GM18508 (cell line): ENCODE results near the gene BCL2.

ENCODE experiments used
- ATAC-seq: cut with Tn5 transposase; IDR thresholded peaks from one replicate; pipeline ENCODE4 v1.9.1; 2021; ENCODE audit warnings: moderate number of reproducible peaks; ENCODE audit not compliant: insufficient read depth, unreplicated experiment

BCL2 gene

DNA sequence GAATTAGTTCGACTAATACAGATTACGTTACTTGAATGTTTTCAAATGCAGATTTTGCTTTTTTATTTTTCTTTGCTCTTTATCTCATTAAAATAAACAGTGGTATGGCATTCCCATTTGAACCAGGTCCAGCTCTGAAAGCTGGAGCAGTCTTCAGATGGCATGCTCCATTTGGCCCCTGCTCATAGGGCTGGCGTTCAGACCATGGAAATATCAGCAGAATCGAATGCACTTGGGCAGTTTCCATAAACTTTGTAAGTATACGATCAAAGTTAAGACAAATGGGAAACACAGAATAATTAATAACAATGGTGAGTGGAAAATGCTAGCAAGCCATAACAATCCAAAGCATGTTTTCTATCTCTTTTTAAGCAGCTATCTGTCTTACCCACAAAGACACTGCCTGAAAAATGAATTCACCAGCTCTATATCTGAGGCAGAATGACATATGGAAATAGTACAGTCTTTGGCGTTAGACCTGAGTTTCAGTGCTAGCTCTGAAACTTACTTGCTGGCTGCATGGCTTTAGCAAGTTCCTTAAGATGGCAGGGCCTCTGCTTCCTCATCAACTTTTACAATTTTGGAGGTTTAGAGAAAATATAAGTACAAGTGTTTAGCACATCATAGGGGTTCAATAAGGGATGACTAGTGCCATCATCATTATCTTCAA, 131.6 kb downstream of the BCL2 start:
- no peak for ATAC-seq

- no peak for ATAC-seq
Observed at GRCh38 chr18:63187223-63187574, 132.4 kb downstream of the BCL2 start.

DNA sequence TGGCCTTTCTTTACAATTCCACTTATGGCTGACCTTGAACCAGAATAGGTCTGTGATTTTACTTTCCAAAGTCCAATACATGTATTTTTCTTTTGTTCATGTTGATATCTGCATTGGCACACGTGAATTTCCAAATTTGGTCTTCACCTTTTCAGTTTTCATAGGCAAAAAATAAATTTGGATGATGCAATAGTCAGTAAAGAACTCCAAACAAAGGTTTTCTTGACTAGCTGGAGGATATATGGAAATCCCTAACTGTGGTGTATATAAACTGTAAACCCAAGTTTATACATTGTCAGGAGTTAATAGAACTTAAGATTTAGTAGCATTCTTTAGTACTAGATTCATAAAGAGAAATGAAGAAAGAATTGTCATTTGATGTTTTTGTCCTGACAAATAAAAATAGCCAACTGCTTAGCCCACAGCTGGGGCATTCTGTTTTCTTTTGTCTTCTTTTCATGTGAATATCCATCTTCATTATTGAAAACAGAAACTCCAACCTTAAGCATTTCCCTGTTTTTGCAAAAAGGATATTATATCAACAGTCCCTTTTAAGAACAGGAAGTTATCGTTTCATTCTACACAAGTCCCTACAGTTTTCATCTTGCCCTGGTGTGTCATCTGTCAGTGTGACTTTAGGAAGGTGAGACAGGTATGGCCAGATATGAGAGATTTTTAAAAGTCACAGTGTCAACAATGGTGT, 132.9 kb downstream of the BCL2 start:
- no peak for ATAC-seq

DNA sequence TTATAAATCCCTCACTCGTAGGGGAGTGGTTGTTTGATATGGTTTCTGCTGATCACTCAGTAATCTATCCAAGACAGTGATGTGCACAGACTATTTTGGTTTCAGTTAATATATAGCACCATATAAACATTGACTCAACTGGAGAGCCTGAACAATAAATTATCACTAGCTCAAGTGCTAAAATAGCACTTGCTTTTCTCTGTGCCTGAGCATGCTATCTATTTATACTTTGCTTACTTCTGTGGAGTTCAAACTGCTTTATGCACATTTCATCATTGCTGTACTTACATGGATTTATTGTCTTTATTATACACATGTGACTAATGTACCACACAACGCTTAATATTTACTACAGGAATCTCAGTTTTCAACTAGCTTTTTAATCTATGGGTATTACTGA, 133.6 kb downstream of the BCL2 start:
- no peak for ATAC-seq

- ATAC-seq: no peak
Observed at GRCh38 chr18:63183952-63184770, 135.4 kb downstream of the BCL2 start.

DNA sequence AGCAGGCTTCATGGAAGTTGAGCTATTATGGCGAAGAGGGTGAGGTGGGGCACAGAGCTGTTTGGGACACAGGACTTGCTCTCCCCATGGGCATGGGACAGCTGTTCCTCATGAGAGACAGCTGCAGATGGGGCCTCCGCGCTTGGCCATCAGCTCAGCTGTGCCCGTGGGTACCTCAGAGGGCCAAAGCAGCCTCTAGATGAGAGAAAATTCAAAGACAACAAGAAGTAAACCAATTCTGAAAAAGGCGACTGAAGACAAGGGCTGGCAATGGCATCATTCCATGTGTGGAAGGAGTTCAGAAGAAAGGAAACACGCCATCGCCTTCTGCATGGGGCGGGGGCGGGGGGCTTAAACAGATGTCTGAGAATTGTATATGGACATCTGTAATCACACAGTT, 136.2 kb downstream of the BCL2 start:
- no peak for ATAC-seq

DNA sequence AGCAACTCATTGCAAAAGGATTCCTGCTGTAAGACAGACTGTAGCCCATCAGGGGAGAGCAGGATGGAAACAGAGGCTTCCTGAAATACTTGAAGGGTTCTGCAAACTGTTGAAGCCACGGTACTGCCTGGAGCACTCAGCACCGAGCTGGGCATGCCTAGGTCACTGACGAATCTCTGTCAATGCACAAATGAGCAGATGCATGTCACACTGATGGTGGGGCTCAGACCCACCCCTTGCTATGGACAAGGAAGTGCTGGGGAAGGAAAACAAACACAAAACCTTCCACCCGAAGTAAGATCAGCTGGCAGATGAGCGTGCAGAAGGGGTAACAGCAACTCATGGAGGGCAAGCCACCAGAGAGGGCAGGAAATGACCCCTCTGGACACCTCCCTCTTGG, 136.7 kb downstream of the BCL2 start:
- ATAC-seq: no peak

- ATAC-seq: no peak
Observed at GRCh38 chr18:63182310-63182772, 137.2 kb downstream of the BCL2 start.

GRCh38 chr18:63181706-63182309, 137.8 kb downstream of the BCL2 start:
- no peak for ATAC-seq

- peak; percentile 49 for ATAC-seq
Observed at GRCh38 chr18:63180971-63181376, 138.6 kb downstream of the BCL2 start.

DNA sequence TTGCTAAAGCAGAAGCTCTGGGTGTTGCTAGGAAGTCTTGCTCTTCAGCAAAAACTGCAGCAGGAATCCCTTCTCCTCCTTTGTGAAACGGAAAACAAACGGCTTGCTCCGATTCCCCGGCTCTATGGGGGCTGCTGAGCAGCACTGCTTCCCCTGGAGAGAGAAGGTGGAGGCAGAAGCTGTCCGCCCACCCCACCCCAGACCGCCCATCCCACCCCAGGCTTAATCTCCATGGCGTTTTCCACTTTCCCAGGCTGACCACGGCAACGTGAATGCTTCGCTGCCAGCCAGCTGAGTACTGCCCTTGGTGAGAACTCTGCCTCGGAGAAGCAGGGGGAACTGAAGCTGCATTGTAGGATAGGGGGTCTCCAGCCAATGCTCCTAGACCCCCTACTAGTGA, 139.2 kb downstream of the BCL2 start:
- ATAC-seq: no peak

DNA sequence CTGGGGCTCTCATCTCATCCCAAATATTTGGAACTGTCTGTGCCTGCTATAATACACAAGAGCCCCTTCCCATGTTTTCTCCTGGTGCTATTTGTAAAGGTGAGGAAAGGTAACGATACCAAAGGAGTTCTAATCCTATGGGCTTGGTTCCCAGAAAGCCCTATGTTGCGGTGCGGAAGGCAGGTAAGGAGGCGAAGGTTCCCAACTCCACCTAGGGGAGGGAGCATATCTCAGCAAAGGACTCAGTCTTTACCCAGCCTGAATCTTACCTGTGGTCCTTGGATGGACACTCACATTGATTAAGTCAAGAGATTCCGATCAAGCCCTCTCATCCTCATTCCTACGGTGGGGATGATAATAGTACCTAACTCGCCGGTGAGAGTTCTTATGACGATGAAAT, 140.1 kb downstream of the BCL2 start:
- no peak for ATAC-seq

GRCh38 chr18:63178971-63179370, 140.6 kb downstream of the BCL2 start:
- ATAC-seq: no peak

GRCh38 chr18:63177919-63178821, 141.4 kb downstream of the BCL2 start:
- ATAC-seq: no peak

DNA sequence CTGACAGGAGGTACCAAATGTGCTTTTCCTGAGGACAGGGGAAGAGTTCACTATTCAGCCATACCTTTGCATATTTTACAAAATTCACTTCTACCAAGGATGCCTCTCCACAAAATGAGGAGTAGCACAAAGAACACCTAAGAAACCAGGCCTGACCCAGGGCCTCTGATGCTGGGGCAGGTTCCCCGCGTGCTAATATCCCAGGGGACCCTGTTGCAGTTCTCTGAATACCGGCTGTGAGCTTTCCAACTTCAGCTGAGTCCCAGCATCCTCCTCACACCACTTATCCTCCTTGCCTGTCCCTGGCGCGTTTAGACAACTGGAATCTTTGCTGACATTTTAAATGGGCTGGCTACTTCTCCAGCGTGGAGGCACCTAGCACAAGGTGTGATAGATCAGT, 142.3 kb downstream of the BCL2 start:
- ATAC-seq: no peak

DNA sequence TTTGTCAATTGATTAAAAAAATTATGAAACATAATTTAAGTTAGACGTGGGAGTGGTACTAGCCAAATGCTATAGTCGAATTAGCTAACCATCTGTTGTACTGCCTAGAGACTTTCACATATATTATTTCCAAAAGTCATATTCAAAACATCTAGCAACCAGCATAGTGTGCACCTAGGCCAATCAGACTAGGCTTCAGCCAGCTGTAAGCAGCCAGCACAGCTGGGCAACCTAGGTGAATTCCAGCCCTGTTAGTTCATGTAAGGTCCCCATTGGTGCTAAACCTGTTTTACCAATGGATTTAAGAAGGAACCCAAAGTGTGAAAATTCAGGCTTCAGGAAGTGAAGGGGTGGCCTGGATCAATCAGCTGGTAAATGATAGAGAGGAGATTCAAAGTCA, 144.3 kb downstream of the BCL2 start:
- ATAC-seq: no peak

- no peak for ATAC-seq
Observed at GRCh38 chr18:63173983-63174382, 145.6 kb downstream of the BCL2 start.

DNA sequence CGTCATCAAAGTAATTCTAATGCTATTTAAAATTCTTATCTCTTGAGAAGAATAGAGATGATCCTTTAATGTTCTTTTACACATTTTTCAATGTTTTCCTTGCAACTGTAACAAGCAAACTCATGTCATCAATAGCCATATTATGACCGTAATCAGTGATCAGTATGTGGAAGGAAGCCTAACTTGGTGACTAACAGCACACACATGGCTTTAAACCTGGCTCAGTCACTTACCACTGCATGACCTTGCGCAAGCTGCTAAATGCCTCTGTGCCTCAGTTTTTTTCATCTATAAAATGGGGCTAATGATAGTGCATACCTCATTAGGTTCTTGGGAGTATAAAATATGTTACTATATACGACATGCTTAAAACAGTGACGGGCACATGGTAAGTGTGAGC, 149.7 kb downstream of the BCL2 start:
- ATAC-seq: no peak

DNA sequence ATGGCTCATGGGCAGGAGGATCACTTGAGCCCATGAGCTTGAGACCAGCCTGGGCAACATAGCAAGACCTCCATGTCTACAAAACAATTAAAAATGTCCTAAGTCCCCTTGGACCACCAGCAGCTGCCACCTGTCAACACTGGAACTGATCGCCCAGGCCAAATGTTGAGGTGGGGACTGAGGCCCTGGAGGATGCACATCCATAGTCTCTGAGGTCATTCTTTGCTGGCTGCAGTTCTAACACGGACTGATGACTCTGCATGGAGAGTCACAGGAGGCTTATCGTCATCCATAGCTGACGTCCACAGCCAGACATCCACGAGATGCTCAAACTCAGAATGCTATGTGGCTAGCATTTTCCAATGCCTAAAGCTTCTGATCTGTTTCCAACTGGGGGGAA, 151.3 kb downstream of the BCL2 start:
- no peak for ATAC-seq

DNA sequence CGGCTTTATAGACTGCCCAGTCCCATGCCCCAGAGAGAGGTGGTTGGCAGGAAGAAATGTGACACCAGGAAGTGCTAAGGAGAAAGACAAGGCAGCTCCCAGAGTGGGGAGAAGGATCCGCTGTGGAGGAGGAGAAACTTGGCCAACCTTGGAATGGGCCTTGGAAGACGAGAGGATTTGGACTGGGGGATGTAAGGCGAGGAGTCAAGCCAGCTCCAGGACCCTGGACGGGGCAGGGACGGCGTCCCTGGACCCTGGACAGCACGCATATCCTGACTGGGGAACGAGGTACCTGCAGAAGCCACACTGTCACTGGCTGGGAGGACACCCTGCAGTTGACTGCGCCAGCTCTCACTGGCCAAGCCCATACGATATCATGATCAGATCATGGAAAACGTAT, 153.4 kb downstream of the BCL2 start:
- ATAC-seq: no peak
